ENCODE measurements around the gene NEUROG1.

- TF ChIP-seq CTCF (conservative IDR thresholded peaks at IDR 0.05; ENCODE audit: low read depth in 2 of 2): no peak
- no peak for TF ChIP-seq POLR2AphosphoS5 (IDR thresholded peaks at IDR 0.05; ENCODE audit: low read depth)
- TF ChIP-seq REST (IDR thresholded peaks at IDR 0.05; ENCODE audit: unreplicated experiment): no peak
- no peak for TF ChIP-seq CREB1 (CRISPR knock-in tag; IDR thresholded peaks at IDR 0.05; ENCODE audit: low read depth)
- TF ChIP-seq JUNB (IDR thresholded peaks at IDR 0.05; ENCODE audit: unreplicated experiment): no peak
- no peak for TF ChIP-seq ZNF331 (CRISPR knock-in tag; IDR thresholded peaks at IDR 0.05; ENCODE audit: low read depth)
- no peak for TF ChIP-seq EZH2 (IDR thresholded peaks at IDR 0.05; ENCODE audit: low read depth, unreplicated experiment)
- TF ChIP-seq STAT1 (IDR thresholded peaks at IDR 0.05; ENCODE audit: unreplicated experiment): no peak
- TF ChIP-seq NANOG (IDR thresholded peaks at IDR 0.05; ENCODE audit: borderline replicate concordance): no peak
Measured at GRCh38 chr5:135547590-135548254, 12.0 kb upstream of the NEUROG1 start.
